HPDE6-E6E7 (cell line): ENCODE data around the gene CMTR1.
A peak's percentile ranks its signal among the peaks of the same experiment; 100 is the strongest.

Experiments
- DNase-seq: peaks from one replicate; pipeline ENCODE4 v3.0.0; 2011; ENCODE audit warnings: missing footprints; ENCODE audit errors: extremely low spot score

The CMTR1 gene

GRCh38 chr6:37512400-37513011, 79.5 kb downstream of the CMTR1 start:
- no peak for DNase-seq

DNA sequence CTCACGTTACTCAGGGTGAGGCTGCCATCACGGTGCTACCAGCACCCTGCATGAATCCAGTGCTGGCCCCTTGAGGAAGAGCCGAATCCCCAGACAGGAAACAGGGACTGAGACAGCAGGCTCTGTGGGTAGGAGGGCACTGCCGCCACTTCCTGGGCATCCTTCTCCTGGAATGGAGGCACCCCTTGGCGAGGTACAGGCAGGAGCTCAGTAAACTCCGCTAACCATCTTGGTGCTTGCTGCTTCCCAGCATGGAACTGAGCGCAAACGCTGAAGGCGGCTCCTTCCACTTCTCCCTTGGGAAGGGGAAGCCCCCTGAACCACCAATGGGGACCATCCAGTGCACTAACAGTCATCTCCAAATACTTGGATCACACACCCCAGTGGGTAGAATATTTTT, 80.1 kb downstream of the CMTR1 start:
- DNase-seq: no peak

- DNase-seq: no peak
These were observed 80.6 kb downstream of the CMTR1 start for GRCh38 chr6:37513576-37513975.

GRCh38 chr6:37514321-37514771, 81.3 kb downstream of the CMTR1 start:
- DNase-seq: peak; percentile 70

DNA sequence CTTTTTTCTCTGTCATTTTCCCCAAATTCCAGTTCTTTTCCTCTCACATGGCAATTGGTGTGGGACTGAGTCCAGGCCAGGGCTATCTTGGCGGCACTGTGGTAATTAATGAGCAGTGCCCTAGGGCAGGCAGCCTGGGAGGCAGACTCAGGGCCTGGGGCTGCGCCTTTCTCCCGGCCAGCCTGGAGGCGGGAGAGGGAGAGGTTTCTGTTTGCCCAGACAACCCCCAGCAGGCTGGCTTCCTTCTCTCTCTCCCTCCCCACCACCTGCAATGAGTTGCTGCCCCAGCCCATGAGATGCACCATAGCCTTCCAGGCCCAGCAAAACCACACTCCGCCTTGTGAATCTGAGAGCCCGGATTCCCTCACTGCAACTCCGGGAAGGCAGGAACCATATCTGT, 81.8 kb downstream of the CMTR1 start:
- DNase-seq: no peak

GRCh38 chr6:37515712-37516075, 82.7 kb downstream of the CMTR1 start:
- no peak for DNase-seq

DNA sequence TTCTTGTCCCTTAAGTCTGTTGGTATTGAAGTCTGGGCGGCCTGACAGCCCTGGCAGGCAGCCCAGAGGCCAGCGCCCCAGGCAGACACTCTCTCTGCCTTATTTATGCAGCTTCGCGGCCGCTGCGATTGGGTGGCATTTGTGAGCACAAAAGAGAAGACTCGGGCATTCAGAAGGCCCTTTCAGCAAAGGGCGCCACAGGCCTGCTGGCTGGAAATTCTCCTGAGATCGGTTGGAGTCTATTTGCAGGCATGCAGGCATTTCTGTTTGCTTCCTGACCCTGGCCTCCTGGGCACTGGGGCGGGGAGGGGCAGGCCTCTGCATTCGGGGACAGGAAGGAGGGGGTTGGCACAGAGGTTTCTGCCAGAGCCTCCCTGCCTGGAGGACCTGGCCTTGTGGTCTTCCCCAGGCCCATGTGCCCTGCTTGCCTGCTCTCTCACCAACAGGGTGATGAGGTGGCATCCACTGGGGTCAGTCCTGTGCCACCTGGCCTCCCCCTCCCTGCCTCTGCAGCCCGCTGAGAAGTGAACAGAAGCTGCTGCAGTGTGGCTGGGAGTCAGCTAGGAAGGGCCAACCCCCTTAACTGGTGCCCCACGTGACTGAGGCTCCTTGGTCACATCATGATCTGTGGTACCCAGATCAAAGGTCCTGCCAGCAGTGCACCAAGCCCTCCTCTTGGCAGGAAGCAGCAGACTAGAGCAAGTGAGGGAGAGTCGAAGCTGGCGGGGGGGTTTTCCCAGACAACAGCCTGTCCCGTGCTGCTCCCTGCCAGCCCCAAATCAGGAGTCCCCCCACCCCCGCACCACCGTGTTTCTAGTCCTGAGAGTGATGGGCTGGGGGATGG, 83.3 kb downstream of the CMTR1 start:
- DNase-seq: no peak

DNA sequence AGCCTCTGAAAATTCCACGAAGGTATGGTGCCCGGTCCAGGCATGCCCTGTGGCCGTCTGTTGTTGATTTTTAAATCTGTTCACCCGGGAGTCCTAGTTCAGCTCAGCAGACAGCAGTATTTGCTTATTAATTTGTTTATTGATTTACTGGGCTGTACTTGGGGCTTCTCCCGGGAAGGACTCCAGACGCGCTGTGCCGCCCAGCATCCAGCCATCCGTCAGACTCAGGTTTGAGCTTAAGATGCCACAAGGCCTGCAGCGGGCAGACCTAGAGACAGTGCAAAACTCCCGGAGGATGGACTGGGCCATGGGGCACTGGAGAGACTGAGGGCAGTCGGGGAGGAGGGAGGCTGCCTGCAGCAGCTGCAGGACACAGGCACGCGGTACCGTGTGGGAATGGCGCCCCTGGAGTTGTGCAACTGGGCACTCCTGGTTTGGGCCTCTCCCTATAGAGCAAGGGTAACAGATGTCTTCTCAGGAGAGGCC, 83.9 kb downstream of the CMTR1 start:
- DNase-seq: no peak

DNA sequence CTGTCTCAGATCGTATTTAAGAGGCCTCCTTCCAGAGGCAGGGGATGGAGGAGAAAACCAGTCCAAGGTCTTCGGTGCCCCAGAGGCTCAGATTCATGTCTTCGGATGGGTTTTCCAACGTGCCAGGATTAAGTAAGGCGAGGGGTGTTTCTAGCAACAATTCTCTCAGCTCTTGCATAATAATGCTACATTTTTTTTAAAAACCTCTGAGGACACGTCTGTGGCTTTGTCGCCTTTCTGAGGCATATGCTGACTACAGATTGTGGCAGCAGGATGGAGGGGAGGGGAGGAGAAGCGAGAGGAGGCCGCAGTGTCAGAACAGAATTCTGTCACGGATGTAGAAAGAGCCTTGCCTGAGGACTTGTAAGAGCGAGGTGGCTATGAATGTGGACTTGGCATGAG, 84.4 kb downstream of the CMTR1 start:
- DNase-seq: no peak

DNA sequence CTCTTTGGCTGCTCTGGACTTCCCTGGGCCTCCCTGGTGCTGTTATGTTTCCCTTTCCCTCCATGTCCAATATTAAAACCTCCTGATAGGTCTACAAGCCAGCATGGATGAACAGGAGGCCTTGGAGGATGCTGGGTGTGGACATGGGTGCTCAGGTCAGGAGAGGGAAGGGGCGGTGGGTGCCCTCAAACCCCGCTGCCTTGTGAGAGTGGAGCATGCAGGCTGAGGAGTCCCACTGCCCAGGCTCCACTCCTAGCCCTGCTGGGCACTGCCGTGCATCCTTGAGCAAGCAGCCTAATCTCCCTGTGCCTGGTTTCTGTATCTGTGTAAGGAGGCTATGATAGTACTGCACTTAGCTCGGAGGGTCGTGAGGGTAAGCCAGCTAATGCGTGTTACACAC, 85.1 kb downstream of the CMTR1 start:
- DNase-seq: no peak

GRCh38 chr6:37519461-37519860, 86.4 kb downstream of the CMTR1 start:
- no peak for DNase-seq

DNA sequence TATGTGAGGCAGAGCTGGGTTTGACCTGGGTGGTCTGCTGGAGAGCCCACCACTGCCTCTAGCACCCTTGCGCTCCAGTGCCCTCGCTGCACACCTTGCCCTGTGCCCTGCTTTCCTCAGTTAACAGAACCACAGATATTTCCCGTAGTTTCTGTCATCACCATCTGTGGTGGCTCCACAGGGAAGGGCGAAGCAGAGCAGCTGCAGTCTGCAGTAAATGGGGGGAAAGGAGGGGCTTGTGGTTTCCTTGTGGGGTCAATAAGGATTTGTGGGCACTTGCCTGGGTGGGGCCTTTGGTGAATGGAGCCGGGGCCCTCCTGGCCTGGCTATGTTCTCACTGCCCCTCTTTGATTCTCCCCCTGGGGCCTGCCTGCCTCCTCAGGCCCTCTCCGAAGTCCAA, 87.9 kb downstream of the CMTR1 start:
- no peak for DNase-seq

DNA sequence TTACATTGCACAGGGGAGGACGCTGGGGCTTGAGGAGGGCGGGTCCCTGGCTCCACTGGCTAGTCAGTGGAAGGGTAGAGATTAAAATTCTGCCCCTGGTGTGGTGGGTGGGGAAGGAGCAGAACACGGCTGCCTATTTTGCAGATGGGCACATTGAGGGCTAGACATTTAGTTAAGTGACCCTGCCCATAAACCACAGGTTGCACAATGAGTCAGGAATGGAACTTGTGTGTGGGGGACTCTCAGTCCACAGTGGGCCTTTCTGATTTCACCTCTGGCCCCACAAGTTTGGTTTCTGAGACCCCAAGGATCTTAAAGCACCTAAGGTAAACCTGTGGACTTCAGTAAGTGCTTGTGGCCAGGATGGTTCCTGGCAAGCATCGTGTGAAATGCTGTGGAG, 88.7 kb downstream of the CMTR1 start:
- DNase-seq: no peak

- no peak for DNase-seq
These were observed 89.8 kb downstream of the CMTR1 start for GRCh38 chr6:37522836-37523235.

DNA sequence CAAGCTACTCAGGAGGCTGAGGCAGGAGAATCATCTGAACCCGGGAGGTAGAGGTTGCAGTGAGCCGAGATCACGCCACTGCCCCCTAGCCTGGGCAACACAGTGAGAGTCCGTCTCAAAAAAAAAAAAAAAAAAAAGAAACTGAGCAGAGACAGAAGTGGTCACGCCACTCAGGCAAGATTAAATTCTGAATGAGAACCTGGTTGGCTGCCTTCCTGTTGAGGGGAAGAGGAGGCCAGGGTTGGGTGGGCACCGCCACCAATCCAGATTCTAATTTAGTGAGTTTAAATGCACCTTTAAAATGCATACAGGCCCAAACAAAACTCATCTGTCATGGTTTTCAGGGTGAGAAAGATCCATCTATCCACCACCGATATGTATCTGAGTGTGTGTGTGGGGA, 90.4 kb downstream of the CMTR1 start:
- no peak for DNase-seq

DNA sequence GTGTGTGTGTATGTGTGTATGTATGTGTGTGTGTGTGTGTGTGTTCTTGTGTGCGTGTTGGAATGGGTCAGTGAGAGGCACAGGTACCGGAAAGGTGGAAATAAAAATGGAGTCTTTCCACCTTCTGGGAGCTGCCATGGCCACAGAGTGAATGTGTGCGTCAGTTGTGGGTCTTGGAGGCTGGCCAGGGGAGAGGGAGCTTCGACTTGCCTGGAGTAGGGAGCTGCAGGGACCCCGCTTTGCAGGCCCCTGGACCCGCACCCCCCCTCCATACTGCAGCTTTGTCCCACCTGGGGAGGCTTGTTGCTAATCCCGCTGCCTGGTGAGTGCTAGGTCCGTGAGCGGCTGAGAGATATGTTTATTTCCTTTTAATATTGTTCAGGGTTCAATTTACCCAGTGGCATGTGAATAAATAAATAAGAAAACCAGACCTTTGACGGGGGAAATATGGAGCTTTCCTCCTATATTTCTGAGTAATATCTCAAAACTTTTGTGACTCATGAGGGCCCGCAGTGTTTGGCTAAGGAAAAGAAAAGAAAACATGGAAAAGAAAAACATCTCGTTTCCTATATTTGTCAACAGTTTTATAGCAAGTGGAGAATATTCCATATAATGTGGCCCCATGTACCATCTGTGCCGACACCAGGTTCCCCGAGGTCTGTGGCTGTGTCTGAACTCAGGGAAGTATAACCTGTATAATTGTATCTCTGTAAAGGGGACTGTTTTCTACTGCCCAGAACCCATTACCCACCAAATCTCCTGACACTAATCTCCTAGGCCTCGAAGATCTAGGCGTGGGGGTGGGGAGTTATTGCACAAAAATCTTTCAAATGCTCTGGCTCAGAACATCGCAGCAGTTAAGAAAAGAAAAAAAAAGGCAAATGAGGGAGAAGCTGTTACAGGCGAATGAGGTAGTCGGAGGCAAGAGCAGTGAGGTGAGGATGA, 91.3 kb downstream of the CMTR1 start:
- no peak for DNase-seq

DNA sequence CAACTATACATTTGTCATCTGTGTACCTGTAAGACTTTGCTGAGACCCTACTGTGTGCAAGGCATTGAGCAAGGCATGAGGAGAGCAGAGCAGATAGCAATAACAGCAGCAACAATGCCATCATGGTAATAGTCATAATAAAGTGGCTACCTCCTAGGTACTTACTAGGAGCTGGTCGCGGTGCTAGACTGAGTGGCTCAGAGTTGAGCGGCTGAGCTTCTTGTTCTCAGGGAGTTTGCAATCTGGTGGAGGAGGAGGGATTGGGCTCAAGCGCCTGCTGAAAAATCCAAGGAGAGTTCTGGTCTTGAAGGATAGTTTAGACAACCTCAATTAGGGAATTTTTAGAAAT, 91.9 kb downstream of the CMTR1 start:
- no peak for DNase-seq

DNA sequence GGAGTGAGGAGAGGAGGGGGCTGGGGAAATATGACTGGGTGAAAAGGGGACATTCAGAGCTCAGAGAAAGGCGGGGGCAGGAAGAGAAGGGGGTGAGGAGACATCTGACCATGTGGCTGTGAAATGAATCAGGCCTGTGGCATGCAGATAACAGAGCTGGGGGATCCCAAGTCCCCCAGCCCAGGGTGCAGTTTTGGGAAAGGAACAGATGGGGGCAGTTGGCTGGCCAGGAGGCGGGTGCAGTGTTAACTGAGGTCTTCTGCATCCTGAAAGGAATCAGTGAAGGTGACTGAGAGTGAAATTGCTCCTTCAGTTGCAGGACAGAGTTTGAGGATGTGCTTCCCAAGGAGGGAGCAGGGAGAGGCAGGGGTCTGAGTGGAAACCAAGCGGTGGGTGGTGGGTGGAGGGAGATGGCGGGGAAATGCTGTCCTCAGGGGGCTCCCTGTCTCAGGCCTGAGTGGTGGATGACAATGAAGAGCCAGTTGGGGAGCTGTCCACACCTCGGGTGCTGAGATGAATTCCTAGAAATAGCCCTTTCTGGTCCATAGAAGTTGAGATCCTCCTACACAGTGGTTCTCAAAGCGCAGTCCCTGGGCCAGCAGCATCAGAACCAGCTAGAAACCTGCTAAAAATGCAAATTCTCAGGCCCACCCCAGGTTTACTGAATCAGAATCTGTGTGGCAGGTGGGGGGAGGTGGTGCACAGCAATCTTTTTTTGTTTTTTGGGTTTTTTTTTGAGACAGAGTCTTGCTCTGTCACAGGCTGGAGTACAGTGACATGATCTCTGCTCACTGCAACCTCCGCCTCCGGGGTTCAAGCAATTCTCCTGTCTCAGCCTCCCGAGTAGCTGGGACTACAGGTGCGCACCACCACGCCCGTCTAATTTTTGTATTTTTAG, 92.7 kb downstream of the CMTR1 start:
- DNase-seq: no peak

DNA sequence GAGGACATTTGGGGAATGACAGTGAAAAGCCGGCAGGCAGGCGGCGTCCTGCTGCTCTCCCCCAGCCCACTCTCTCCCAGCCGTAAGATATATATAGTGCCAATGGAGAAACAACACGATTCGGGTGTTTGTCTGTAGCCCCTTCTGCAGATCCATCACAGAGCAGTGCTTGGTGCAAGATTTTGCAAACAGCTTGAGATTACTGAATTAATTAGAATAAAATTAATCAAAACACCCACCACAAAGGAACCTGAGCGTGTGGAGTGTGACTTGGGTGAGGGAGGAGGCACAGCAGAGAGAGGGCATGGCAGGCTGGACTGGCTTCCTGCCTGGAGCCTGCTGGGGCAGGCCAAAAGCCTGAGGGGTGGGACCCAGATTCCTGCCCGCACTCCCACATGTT, 95.5 kb downstream of the CMTR1 start:
- DNase-seq: no peak

DNA sequence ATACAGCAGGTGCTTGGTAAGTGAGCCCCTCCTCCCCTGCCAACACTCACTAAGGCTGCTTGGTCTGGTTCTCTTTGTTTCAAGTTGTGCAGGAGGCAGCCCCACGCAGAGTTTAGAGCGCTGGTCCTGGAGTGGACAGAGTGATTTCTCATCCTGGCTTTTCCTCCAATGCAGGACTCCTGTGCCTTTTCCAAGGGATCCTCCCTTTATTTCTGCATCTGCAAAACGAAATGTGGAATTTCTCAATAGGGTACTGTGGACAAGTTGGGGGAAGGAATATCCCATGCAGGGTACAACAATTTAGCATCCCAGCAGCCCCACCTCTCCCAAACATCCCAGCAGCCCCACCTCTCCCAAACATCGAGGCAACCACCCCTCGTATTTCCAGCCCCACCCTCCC, 97.3 kb downstream of the CMTR1 start:
- DNase-seq: no peak

DNA sequence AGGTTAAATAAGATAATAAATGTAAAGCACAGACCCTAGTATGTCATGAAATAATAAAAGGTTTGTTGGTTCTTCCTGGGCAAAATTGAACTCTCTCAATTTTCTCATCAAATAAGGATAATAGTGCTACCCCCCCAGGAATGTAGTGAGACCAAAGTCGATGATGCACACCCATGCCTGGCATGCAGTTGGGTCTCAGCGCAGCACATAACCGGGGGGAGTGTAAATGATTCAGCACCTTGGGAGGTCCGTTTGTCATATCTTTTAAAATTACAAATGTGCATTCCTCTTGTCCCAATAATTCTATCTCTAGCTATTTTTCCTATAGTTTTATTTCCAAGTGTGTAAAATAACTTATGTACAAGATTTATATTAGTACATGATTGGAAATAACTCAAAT, 98.0 kb downstream of the CMTR1 start:
- DNase-seq: no peak
